HG03060 (cell line): ENCODE data around the gene MRPL28.
"Not testable (repeated sequence)": the region's sequence is repeated elsewhere in the genome, so short reads cannot be mapped to it uniquely, and the experiment has no call there.

ENCODE experiments used
- ATAC-seq: cut with Tn5 transposase; IDR thresholded peaks from one replicate; pipeline ENCODE4 v1.9.1; 2021; ENCODE audit warnings: low read depth, moderate number of reproducible peaks; ENCODE audit not compliant: unreplicated experiment

MRPL28 gene

GRCh38 chr16:392450-393030, 22.2 kb upstream of the MRPL28 start:
- ATAC-seq, result no peak

GRCh38 chr16:391885-392335, 21.6 kb upstream of the MRPL28 start:
- no peak for ATAC-seq

GRCh38 chr16:389352-389751, 19.0 kb upstream of the MRPL28 start:
- no peak for ATAC-seq

GRCh38 chr16:387761-388666, 17.7 kb upstream of the MRPL28 start:
- ATAC-seq, result not testable (repeated sequence)

GRCh38 chr16:386641-387156, 16.4 kb upstream of the MRPL28 start:
- ATAC-seq, result no peak

- ATAC-seq, result no peak
Measured at GRCh38 chr16:383326-384051, 13.2 kb upstream of the MRPL28 start.

DNA sequence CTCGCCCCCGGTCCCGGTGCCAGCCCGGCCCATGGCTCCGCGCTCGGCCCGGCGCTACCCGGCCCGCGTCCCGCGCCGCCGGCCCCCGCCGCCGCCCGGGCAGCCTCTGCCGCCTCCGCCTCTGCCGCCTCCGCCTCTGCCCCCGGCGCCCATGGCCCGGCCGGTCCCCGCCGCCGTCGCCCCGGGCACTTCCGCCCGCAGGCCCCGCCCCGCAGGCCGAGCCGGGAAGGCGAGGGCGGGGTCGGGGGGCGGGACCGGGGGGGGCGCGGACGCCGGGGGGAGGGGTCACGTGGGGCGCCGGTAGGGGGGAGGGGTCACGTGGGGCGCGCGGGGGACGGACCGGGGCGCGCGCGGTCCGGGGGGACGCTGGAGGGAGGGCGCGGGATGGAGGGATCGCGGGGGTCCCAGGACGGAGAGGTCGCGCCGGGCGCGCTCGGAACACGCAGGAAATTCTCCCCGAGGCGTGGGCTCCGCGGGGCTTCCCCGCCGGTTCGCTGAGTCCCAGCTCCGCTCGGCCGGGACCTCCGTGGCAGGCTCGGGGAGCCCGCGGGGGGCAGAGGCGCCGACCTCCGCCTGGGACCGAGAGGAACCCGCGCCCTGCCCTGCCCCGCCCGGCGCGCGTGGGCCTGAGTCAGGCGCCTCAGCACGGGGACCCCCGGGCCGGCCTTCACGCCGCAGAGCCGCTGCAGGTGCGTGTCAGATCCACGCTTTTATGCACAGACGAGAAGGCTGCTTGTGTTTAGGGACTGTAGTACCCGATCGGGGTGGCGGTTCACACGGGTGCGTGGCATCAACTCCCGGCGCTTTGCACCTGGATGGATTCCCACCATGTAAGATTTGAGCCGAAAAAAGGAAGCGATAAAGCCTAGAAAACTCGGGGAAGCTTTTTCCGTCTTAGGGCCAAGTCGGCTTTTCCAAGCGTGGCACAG, 11.7 kb upstream of the MRPL28 start, which contains the start of gene PGAP6:
Gene PGAP6 (minus strand): TSS at position 190 of the 929 bp plus-strand sequence. CDS start 157 bp downstream, at position 33.
- no peak for ATAC-seq

- no peak for ATAC-seq
Measured at GRCh38 chr16:381012-381788, 10.9 kb upstream of the MRPL28 start.

DNA sequence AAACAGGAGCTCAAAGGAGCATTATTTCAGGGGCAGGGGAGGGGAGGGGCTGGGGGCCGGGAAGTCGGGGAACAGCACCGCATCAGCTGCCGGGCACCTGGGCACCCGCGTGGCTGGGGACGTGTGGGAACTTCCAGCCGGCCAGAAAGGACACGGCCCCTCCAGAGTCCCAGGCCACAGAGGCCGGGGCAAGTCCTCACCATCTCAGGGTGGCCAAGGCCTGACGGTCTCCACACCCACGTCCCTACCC, 10.3 kb upstream of the MRPL28 start:
- ATAC-seq, result no peak

DNA sequence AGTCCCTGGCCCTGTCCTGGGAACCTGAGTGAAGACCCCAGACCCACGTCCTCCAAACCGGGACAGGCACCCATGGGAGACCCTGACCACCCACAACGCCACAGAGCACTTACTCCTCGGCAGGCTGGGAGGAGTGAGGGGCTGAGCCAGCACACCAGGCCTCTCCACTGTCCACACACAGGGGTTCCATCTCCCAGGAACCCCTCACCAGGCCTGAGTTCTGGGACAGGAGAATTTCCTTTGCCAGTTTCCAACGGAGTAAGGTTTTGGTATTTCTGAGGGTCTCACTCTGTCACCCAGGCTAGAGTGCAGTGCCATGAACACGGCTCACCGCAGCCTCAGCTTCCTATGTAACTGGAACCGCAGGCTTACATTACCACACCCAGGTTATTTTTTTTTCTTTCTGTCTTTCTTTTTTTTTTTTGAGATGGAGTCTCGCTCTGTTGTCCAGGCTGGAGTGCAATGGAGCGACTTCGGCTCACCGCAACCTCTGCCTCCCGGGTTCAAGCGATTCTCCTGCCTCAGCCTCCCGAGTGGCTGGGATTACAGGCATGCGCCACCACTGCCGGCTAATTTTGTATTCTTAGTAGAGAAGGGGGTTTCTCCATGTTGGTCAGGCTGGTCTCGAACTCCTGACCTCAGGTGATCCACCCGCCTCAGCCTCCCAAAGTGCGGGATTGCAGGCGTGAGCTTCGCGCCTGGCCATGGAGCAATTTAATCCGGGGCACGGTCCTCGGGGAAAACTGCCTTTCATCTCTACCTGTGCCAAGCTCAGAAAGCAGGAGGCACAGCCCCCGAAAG, 9.8 kb upstream of the MRPL28 start:
- no peak for ATAC-seq

GRCh38 chr16:379183-379960, 9.0 kb upstream of the MRPL28 start:
- no peak for ATAC-seq

- no peak for ATAC-seq
Measured at GRCh38 chr16:378821-379182, 8.5 kb upstream of the MRPL28 start.

DNA sequence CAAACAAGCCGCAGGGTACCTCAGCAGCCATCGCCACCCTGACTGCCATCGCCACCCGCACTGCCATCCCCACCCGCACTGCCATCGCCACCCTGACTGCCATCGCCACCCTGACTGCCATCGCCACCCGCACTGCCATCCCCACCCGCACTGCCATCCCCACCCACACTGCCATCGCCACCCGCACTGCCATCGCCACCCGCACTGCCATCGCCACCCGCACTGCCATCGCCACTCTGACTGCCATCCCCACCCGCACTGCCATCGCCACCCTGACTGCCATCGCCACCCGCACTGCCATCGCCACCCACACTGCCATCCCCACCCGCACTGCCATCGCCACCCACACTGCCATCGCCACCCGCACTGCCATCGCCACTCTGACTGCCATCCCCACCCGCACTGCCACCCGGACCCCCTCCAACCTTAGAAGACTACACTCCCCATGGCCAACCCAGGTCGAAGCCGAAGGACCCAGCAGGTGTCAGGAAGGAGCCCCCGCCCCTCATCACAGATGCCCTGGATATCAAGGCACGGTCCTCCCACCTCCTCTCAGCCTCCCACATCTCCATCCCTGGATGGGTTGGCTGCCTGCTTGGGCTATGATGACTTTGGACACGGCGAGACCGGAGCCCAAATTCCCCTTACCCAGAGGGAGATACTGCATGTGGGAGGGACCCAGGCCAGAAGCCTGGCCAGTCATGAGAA, 7.9 kb upstream of the MRPL28 start:
- not testable (repeated sequence) for ATAC-seq

GRCh38 chr16:377419-377951, 7.1 kb upstream of the MRPL28 start:
- ATAC-seq, result no peak

GRCh38 chr16:376817-377418, 6.6 kb upstream of the MRPL28 start:
- no peak for ATAC-seq

DNA sequence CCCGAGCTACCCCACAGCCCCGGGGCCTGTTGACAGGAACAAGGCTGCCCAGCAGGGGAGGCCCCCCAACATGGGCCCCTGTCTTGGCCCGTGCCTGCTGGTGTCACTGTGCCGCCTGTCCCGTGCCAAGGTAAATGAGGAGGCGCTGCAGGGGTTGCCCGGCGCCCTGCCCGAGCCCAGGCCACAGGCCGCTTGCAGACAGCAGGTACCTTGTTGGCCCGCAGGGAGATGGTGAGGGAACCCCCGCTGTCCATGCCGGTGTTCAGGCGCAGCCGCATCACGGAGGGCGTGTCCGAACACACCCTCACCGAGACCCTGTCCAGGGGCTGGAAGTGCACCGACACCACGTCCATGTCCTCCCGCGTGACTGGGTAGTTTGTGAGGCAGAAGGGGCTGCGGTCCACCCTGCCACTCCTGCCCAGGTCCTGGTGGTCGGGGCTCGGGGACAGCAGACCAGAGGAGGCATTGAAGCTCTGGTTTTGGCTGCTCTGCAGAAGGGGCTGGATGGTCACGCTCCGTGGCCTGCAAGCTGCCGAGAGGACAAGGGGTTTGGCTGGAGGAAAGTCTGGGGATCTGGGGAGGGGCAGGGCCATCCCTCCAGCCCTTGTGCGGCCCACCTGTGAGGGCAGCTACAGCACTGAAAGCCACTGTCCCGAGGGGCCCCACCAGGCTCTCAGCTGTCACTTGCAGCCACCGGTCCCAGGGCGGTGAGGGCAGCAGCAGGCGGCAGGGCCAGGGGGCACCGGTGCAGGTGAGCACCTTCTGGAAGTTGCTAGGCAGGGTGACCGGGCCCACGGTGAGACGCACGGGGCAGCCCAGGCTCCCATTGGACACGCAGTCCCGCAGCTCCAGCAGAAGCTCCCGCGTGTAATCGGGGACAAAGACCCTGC, 5.8 kb upstream of the MRPL28 start:
- ATAC-seq, result no peak
